ENCODE measurements around the gene GRAP2.

- TF ChIP-seq TAF1 (IDR thresholded peaks at IDR 0.05; ENCODE audit: low read depth) (no peak), CEBPB (IDR thresholded peaks at IDR 0.05) (no peak), RAD21 (IDR thresholded peaks at IDR 0.05; ENCODE audit: low read depth) (no peak), EP300 (IDR thresholded peaks at IDR 0.05; ENCODE audit: borderline replicate concordance) (no peak)
Observed at GRCh38 chr22:39914584-39914983, 13.7 kb downstream of the GRAP2 start.
